Endothelial cell of umbilical vein (primary cell): Measurements from ENCODE around the gene HAUS6. TPM values are rescaled to one million over a fixed set of nuclear protein-coding genes. Genes with fewer than 3 reads are reported as not detected.

Source experiments
- BruUV-seq: library from RNA; stranded (reverse); fragments of 400-500 nt; replicated peaks from 2 replicates; lab custom pipeline; 2021; lab: Mats Ljungman, UMichigan
- CTCF ChIA-PET: fragments of 300-600, 350-600 bp; sonication (Branson Sonifier 250); formaldehyde crosslinking; loops from one replicate; lab custom pipeline; 2021; ENCODE audit warnings: antibody characterized with exemption, inconsistent platforms; lab: Charles Lee
- POLR2A ChIA-PET: fragments of 300-600, 350-600 bp; sonication (Branson Sonifier 250); formaldehyde crosslinking; loops from one replicate; lab custom pipeline; 2021; ENCODE audit warnings: antibody characterized with exemption, inconsistent platforms; lab: Charles Lee
- DNase-seq: peaks from one replicate; pipeline ENCODE4 v3.0.0-alpha.2; 2011; ENCODE audit warnings: low read depth, low spot score
- FAIRE-seq: peaks from 2 replicates; lab custom pipeline; 2011; peaks lifted over from hg19 to GRCh38; lab: Jason Lieb, UNC
- H2AFZ ChIP-seq: 2 replicates; pipeline ENCODE4 v1.6.0; 2012; ENCODE audit warnings: low read depth, low read length, control low read depth, inconsistent platforms
- H3K27ac ChIP-seq: 2 replicates; pipeline ENCODE4 v1.5.1; 2011; ENCODE audit warnings: low read depth, mild to moderate bottlenecking, control low read depth, low read length, moderate library complexity; ENCODE audit not compliant: insufficient read depth
- H3K27me3 ChIP-seq, 2 experiments: 2 replicates each; pipeline versions ENCODE4 v1.6.0 to v1.6.1; 2011; ENCODE audit warnings: low read length in 2 of 2, mixed read lengths in 1 of 2; ENCODE audit not compliant: control insufficient read depth in 2 of 2, insufficient read depth in 2 of 2
- H3K36me3 ChIP-seq, 2 experiments: 2 replicates in 1 of 2; 3 replicates in 1 of 2; pipeline ENCODE4 v1.5.1; 2011; ENCODE audit warnings: low read length in 2 of 2, mild to moderate bottlenecking in 1 of 2, moderate library complexity in 1 of 2; ENCODE audit not compliant: control insufficient read depth in 2 of 2, insufficient read depth in 2 of 2; ENCODE audit errors: extremely low read depth in 1 of 2
- H3K4me1 ChIP-seq: 3 replicates; pipeline ENCODE4 v1.5.1; 2011; ENCODE audit warnings: mild to moderate bottlenecking, low read length; ENCODE audit not compliant: control insufficient read depth, insufficient read depth; ENCODE audit errors: extremely low read depth
- H3K4me2 ChIP-seq: 2 replicates; pipeline ENCODE4 v1.6.1; 2011; ENCODE audit warnings: low read length, control low read depth, mixed read lengths; ENCODE audit not compliant: insufficient read depth
- H3K4me3 ChIP-seq, 3 experiments: fragments of 200-600 bp in 1 of 3; sonication (generic), shearing (Covaris generic) in 1 of 3; replicated peaks in 1 of 3; 2 replicates each; pipeline ENCODE4 v1.5.1; 2011 to 2016; ENCODE audit warnings: control low read depth in 3 of 3, low read length in 3 of 3, mild to moderate bottlenecking in 2 of 3, inconsistent platforms in 1 of 3, low read depth in 1 of 3, moderate library complexity in 1 of 3; ENCODE audit not compliant: insufficient read depth in 1 of 3
- H3K79me2 ChIP-seq: 2 replicates; pipeline ENCODE4 v1.6.0; 2012; ENCODE audit warnings: low read length, inconsistent platforms; ENCODE audit not compliant: control insufficient read depth, insufficient read depth
- H3K9ac ChIP-seq: replicated peaks from 2 replicates; pipeline ENCODE3; 2011; ENCODE audit warnings: low read length, control low read depth; ENCODE audit not compliant: insufficient read depth; ENCODE audit errors: extremely low read depth
- H3K9me1 ChIP-seq: replicated peaks from 3 replicates; pipeline ENCODE4 v1.6.0; 2011; ENCODE audit warnings: mild to moderate bottlenecking, low read length; ENCODE audit not compliant: control insufficient read depth, insufficient read depth; ENCODE audit errors: extremely low read depth
- H3K9me3 ChIP-seq: replicated peaks from 2 replicates; pipeline ENCODE4 v1.5.1; 2012; ENCODE audit warnings: low read length, inconsistent platforms; ENCODE audit not compliant: control insufficient read depth, insufficient read depth
- H4K20me1 ChIP-seq: replicated peaks from 2 replicates; pipeline ENCODE3; 2011; ENCODE audit warnings: mild to moderate bottlenecking, low read length; ENCODE audit not compliant: control insufficient read depth, insufficient read depth; ENCODE audit errors: extremely low read depth
- EZH2 ChIP-seq: IDR thresholded peaks from 2 replicates; pipeline ENCODE4 v1.6.1; 2012; ENCODE audit warnings: borderline replicate concordance, low read depth, mild to moderate bottlenecking, moderate library complexity, low read length, inconsistent platforms; ENCODE audit not compliant: severe bottlenecking
- FOS ChIP-seq: IDR thresholded peaks from 2 replicates; pipeline ENCODE4 v1.6.1; 2011; ENCODE audit warnings: mild to moderate bottlenecking, low read length, moderate library complexity, borderline replicate concordance; ENCODE audit not compliant: insufficient read depth
- GATA2 ChIP-seq: IDR thresholded peaks from 2 replicates; pipeline ENCODE4 v1.7.0; 2011; ENCODE audit warnings: low read depth, mild to moderate bottlenecking, moderate library complexity, mixed read lengths, low read length; ENCODE audit not compliant: insufficient read length, insufficient read depth
- JUN ChIP-seq: IDR thresholded peaks from 2 replicates; pipeline ENCODE4 v1.6.1; 2011; ENCODE audit warnings: borderline replicate concordance, low read depth; ENCODE audit not compliant: insufficient read length, insufficient read depth
- MYC ChIP-seq: IDR thresholded peaks from one replicate; pipeline ENCODE4 v1.6.1; 2011; ENCODE audit warnings: mild to moderate bottlenecking, low read depth, low read length
- POLR2A ChIP-seq: IDR thresholded peaks from 2 replicates; pipeline ENCODE4 v1.6.1; 2012; ENCODE audit warnings: low read depth, mild to moderate bottlenecking, control low read depth, low read length
- POLR2AphosphoS5 ChIP-seq: IDR thresholded peaks from 2 replicates; pipeline ENCODE4 v1.6.1; 2012; ENCODE audit warnings: low read depth, mild to moderate bottlenecking, control low read depth, low read length, moderate library complexity; ENCODE audit not compliant: insufficient read depth
- dilution Hi-C: fragments of 300-500 bp; cut with MboI; formaldehyde crosslinking; loops from one replicate; pipeline ENCODE4 v1.15.0; 2019; ENCODE audit warnings: low sequenced_read_pairs; ENCODE audit not compliant: extremely low pct_ligation_motif_present
- intact Hi-C: fragments of 100-400 bp; cut with micrococcal nuclease; formaldehyde crosslinking; loops from one replicate; pipeline ENCODE4 v1.10.0; 2022
- polyA plus RNA-seq, 4 experiments: library from polyadenylated mRNA; depleted of rRNA in 3 of 4; stranded (reverse) in 3 of 4; unstranded in 1 of 4; fragments of >200 nt; gene quantifications; 2 replicates each; pipeline versions ENCODE4 v1.2.1 to v1.2.3, GENCODE V29; 2011 to 2012; ENCODE audit warnings: missing spikeins in 1 of 4
- total RNA-seq: library from RNA; stranded (reverse); gene quantifications from 2 replicates; pipeline ENCODE4 v1.2.3, GENCODE V29; 2021
- TF ChIP-seq, protein P1 (sequence below), 2 donors: IDR thresholded peaks; 1 replicate in 1 of 2; 2 replicates in 1 of 2; pipeline ENCODE4 v1.5.1; 2011; ENCODE audit warnings: low read length in 2 of 2, mild to moderate bottlenecking in 2 of 2, moderate library complexity in 2 of 2, control low read depth in 1 of 2, inconsistent platforms in 1 of 2, low read depth in 1 of 2; ENCODE audit not compliant: insufficient read depth in 1 of 2; ENCODE audit errors: extremely low read depth in 1 of 2
- TF ChIP-seq, protein P2 (sequence below): IDR thresholded peaks from 2 replicates; pipeline ENCODE4 v1.6.1; 2011; ENCODE audit not compliant: insufficient read depth, insufficient read length

HAUS6 gene
- total and polyA plus RNA-seq, 2 donors (not counting 3 experiments of a cell fraction or from before 2014, with no cell fraction given) = 4.5 to 19.6 TPM

GRCh38 chr9:19124430-19124793 lies 21.7 kb upstream of the HAUS6 start:
- Histone ChIP-seq H3K9ac (no peak overlapping the region), H3K27me3 (no peaks in the 10 kb centered on the region), H4K20me1 (no peaks in the 10 kb centered on the region), H3K4me3 (no peak overlapping the region), H3K27ac (no peak overlapping the region), H2AFZ (no peak overlapping the region), H3K36me3 (peaks cover 9 to 22% of the 10 kb centered on the region in 2 experiments), H3K79me2 (peaks cover 8% of the 10 kb centered on the region), H3K9me1 (no peaks in the 10 kb centered on the region), H3K9me3 (no peaks in the 10 kb centered on the region), H3K4me2 (peak overlapping the region; percentile 27), H3K4me1 (peaks cover 32% of the 10 kb centered on the region)
- TF ChIP-seq FOS = no peak
- no peak for TF ChIP-seq POLR2A
- TF ChIP-seq, protein P1, sequence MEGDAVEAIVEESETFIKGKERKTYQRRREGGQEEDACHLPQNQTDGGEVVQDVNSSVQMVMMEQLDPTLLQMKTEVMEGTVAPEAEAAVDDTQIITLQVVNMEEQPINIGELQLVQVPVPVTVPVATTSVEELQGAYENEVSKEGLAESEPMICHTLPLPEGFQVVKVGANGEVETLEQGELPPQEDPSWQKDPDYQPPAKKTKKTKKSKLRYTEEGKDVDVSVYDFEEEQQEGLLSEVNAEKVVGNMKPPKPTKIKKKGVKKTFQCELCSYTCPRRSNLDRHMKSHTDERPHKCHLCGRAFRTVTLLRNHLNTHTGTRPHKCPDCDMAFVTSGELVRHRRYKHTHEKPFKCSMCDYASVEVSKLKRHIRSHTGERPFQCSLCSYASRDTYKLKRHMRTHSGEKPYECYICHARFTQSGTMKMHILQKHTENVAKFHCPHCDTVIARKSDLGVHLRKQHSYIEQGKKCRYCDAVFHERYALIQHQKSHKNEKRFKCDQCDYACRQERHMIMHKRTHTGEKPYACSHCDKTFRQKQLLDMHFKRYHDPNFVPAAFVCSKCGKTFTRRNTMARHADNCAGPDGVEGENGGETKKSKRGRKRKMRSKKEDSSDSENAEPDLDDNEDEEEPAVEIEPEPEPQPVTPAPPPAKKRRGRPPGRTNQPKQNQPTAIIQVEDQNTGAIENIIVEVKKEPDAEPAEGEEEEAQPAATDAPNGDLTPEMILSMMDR (IDR thresholded peaks at IDR 0.05; ENCODE audit: extremely low read depth in 1 of 2, insufficient read depth in 1 of 2, low read depth in 1 of 2, low read length in 2 of 2) = no peak
- TF ChIP-seq, protein P2, sequence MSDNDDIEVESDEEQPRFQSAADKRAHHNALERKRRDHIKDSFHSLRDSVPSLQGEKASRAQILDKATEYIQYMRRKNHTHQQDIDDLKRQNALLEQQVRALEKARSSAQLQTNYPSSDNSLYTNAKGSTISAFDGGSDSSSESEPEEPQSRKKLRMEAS = no peak
- no peak for TF ChIP-seq GATA2
- TF ChIP-seq JUN = no peak
- no peak for TF ChIP-seq EZH2
- no peak for TF ChIP-seq MYC
- no peak for TF ChIP-seq POLR2AphosphoS5
- POLR2A ChIA-PET = no interaction called here
- DNase-seq (no peak), FAIRE-seq (no peak)
- CTCF ChIA-PET = interaction anchor here (0.9 to 4.3 kb wide), 3 partner anchors 11 to 106 kb away, joined by 3 to 25 read pairs (median 3); partner anchors contain the start of gene DENND4C
- dilution Hi-C loops (no loop called here), intact Hi-C loops (no loop called here)
- BruUV-seq = no TSS peak
